ENCODE measurements around the gene VPS13C.

DNA sequence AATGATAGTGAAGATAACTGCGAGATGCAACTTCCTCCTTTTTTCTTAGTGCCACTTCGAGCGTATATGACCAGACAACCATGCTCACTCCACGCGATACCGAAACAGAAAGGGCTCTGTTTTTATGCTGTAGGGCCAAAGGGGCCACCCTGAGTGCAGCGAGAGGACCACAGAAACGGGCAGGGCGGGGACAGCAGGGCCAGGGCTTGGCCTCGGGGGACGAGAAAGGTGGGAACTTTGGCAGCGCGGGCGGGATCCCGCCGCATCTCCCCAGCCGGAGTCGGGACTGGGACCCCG lies 483 bp downstream of the VPS13C start:
- no peak for TF ChIP-seq CREB1 (IDR thresholded peaks at IDR 0.05; ENCODE audit: low read depth)
- no peak for TF ChIP-seq YY1 (IDR thresholded peaks at IDR 0.05; ENCODE audit: low read depth)
- no peak for TF ChIP-seq EP300 (IDR thresholded peaks at IDR 0.05; ENCODE audit: borderline replicate concordance)
- no peak for TF ChIP-seq TAF1 (IDR thresholded peaks at IDR 0.05; ENCODE audit: low read depth)
- TF ChIP-seq CEBPB (IDR thresholded peaks at IDR 0.05), result no peak
- TF ChIP-seq, protein P1, sequence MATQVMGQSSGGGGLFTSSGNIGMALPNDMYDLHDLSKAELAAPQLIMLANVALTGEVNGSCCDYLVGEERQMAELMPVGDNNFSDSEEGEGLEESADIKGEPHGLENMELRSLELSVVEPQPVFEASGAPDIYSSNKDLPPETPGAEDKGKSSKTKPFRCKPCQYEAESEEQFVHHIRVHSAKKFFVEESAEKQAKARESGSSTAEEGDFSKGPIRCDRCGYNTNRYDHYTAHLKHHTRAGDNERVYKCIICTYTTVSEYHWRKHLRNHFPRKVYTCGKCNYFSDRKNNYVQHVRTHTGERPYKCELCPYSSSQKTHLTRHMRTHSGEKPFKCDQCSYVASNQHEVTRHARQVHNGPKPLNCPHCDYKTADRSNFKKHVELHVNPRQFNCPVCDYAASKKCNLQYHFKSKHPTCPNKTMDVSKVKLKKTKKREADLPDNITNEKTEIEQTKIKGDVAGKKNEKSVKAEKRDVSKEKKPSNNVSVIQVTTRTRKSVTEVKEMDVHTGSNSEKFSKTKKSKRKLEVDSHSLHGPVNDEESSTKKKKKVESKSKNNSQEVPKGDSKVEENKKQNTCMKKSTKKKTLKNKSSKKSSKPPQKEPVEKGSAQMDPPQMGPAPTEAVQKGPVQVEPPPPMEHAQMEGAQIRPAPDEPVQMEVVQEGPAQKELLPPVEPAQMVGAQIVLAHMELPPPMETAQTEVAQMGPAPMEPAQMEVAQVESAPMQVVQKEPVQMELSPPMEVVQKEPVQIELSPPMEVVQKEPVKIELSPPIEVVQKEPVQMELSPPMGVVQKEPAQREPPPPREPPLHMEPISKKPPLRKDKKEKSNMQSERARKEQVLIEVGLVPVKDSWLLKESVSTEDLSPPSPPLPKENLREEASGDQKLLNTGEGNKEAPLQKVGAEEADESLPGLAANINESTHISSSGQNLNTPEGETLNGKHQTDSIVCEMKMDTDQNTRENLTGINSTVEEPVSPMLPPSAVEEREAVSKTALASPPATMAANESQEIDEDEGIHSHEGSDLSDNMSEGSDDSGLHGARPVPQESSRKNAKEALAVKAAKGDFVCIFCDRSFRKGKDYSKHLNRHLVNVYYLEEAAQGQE (IDR thresholded peaks at IDR 0.05; ENCODE audit: low read depth), result no peak
- TF ChIP-seq, protein P2, sequence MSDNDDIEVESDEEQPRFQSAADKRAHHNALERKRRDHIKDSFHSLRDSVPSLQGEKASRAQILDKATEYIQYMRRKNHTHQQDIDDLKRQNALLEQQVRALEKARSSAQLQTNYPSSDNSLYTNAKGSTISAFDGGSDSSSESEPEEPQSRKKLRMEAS (IDR thresholded peaks at IDR 0.05), result peak; percentile 50
